ENCODE measurements around the gene TBXA2R.

GRCh38 chr19:3606690-3607289 lies at the start of gene TBXA2R:
- no peak for TF ChIP-seq CTCF (IDR thresholded peaks at IDR 0.05)
- no peak for TF ChIP-seq POLR2A (IDR thresholded peaks at IDR 0.05)
